Activated CD8-positive, alpha-beta memory T cell treated with anti-CD3 and anti-CD28 coated beads, Interleukin-2, amount 50 U/mL, for 24 hours (primary cell): ENCODE measurements around the gene MOK.
"Not testable (repeated sequence)": the region's sequence is repeated elsewhere in the genome, so short reads cannot be mapped to it uniquely, and the experiment has no call there.

ENCODE experiments used
- DNase-seq: peaks from one replicate; pipeline ENCODE4 v3.0.0-alpha.2; 2020; ENCODE audit errors: extremely low read depth

MOK gene

GRCh38 chr14:102248121-102248520 is 56.8 kb downstream of the MOK start:
- DNase-seq, result no peak

DNA sequence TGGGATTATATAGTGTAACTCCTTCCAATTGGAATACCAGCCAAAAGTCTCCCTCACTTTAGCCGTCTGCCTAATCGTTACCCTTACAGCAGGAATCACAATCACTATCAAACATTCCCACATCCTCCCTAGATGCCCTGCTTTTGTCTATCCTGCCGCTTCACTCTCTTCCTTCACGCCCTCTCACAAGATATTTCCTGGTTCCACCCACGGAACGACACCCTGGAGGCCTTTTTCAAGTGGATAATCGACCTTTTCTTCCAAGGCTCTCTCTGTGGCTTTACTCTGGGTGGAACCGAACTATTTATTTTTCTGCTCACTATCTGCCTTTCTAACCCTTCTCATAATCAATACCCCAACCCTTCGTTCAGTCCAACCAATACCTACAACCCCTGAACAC is 58.9 kb downstream of the MOK start:
- DNase-seq, result no peak

GRCh38 chr14:102243795-102244194 is 61.2 kb downstream of the MOK start:
- DNase-seq, result not testable (repeated sequence)

GRCh38 chr14:102241147-102241546 is 63.8 kb downstream of the MOK start:
- no peak for DNase-seq

- DNase-seq, result not testable (repeated sequence)
These were observed 64.5 kb downstream of the MOK start for GRCh38 chr14:102240481-102240880.

DNA sequence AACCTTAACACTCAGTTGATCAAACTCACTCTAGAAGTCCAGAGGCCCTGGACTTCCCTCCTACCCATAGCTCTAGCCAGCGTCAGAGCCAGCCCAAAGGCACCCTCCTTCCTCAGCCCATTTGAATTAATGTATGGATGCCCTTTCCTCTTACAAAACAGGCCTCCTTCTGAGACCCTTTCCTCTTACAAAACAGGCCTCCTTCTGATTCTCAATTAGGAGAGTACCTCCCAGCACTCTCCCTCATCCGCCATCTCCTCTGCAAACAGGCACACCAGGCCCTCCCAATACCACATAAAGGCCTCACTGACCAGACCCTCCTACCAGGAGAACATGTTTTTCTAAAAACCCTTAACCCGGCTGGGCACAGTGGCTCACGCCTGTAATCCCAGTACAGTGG is 65.7 kb downstream of the MOK start:
- no peak for DNase-seq

DNA sequence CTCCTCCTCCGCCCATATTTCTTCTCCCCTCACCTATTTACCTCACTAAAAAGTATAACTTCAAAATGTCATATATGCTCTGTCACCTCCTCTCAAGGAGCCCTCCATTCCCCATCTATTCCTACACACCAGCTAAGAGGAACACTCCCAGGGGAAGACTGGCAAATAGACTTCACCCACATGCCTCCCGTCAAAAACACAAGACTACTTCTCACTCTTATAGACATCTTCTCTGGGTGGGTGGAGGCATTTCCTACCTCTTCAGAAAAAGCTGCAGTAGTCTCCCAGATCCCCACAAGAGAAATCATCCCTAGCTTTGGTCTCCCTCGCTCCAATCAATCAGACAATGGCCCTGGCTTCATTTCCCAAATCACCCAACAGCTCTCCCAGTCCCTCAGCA is 66.2 kb downstream of the MOK start:
- no peak for DNase-seq

- no peak for DNase-seq
These were observed 66.8 kb downstream of the MOK start for GRCh38 chr14:102238131-102238530.

- no peak for DNase-seq
These were observed 68.9 kb downstream of the MOK start for GRCh38 chr14:102236026-102236425.

GRCh38 chr14:102235275-102235897 is 69.6 kb downstream of the MOK start:
- DNase-seq, result peak; percentile 35

DNA sequence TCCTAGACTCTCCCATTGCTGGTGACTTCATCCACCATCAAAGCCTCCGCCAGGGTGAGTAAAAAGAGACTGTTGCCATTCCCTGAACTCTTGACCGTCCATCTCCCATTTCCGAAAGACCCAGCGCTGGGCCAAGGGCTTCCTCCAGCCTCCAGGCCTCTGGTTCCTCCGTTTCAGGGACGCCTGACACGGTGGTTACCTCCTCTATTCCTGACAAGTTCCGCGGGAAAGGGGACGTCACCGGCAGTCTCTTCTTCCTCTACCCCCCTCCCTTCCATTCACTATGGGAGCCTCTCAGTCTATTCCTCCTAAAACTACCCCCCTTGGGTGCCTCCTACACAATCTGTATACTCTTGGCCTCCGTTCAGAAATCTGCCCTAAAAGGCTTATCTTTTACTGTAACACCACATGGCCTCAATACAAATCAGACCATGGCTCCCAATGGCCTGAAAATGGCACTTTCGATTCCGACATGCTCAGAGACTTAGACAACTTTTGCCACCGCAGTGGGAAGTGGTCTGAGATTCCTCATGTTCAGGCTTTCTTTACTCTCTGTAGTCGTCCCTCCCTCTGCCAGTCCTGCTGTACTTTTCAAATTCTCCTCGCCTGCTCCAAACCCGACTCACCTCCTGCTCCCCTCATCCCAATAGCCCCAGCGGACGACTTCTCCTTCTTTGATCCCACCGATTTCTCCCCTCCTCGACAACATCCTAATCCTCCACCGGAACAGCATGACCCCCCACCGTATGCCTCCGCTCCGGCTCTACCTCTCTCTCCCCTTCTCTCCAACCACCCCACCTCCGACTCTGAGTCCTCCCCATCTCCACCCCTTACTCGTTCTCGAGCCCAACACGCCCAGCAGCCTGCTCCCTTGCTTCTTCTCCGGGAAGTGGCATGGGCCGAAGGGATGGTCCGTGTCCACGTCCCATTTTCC is 70.4 kb downstream of the MOK start:
- no peak for DNase-seq

DNA sequence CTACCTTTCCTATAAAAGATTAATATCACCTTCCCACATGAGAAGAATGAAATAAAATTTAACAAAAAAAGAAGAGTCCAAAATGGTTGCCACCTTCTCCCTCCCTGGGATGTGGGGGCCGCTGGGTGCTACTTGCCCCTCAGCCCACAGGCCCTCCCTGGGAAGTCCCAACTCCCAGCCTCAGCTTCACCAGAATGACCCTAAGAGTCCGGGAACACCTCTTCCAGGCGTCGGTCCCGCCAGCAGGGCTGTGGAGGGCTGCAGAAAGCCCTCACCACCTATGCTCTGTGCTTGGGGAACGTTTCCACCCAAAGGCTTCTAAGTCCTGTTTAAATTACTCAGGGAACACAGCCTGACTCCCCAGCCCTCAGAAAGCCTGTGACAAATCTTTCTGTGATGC is 71.9 kb downstream of the MOK start:
- DNase-seq, result no peak

GRCh38 chr14:102232348-102232625 is 72.7 kb downstream of the MOK start:
- no peak for DNase-seq

GRCh38 chr14:102231476-102232347 is 73.3 kb downstream of the MOK start:
- no peak for DNase-seq

DNA sequence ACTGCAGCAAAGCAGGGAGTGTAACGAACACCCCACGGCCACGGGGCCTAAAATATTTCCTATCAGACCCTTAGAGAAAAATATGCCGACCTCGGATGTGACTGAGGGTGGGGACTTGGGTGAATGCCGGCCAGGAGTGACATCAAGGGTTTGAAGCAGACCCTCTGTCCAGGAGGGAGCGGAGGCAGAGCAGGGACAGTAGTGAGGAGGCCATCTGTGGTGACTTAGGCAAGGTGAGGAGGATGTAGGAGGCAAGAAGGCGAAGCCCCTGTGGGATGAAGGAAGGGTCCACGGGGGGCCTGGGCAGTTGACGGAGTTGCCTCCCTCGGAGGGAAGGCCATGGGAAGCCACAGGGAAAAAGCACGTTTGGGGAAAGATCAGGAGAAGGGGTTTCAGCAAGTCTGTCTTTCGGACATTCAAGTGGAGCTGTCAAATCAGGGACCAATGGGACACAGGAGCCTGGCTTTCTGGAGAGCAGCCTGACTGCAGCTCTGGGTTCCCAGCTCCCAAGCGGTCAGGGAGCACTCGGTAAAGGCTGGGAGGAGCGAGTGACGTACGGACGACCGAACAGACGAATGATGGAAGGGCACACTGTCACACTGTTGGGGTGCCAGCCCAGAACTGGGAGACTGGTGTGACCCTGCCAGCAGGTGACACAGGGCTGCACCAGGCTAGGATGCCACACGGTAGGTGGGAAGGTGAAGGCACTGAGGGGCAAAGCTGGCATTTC is 74.3 kb downstream of the MOK start:
- no peak for DNase-seq

GRCh38 chr14:102229739-102230092 is 75.2 kb downstream of the MOK start:
- no peak for DNase-seq

GRCh38 chr14:102229071-102229738 is 75.8 kb downstream of the MOK start:
- no peak for DNase-seq

GRCh38 chr14:102227184-102227964 is 77.6 kb downstream of the MOK start:
- no peak for DNase-seq

GRCh38 chr14:102226356-102227125 is 78.4 kb downstream of the MOK start:
- no peak for DNase-seq

DNA sequence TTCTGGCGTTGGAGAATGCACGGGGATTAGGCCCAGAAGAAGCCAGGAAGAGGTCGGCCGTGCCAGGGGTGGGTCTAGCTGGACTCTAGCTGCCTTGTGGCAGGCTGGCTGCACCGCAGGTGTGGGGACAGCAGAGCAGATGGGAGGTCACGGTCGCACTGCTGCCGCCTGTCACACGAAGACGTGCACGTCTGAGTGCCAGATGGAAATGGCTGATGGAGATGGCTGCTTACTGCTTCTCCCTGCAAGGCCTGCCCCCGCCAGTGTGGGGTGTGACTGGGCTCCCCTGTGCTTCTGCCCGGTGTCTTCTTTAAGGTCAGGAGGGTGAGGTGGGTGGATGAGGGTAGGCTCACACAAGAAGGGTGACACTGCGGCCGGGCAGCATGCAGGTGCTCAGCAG is 79.0 kb downstream of the MOK start:
- no peak for DNase-seq
